Measurements from ENCODE around the gene UPK2.
A peak's percentile ranks its signal among the peaks of the same experiment; 100 is the strongest.
"Not testable (repeated sequence)": the region's sequence is repeated elsewhere in the genome, so short reads cannot be mapped to it uniquely, and the experiment has no call there.

UPK2 gene

DNA sequence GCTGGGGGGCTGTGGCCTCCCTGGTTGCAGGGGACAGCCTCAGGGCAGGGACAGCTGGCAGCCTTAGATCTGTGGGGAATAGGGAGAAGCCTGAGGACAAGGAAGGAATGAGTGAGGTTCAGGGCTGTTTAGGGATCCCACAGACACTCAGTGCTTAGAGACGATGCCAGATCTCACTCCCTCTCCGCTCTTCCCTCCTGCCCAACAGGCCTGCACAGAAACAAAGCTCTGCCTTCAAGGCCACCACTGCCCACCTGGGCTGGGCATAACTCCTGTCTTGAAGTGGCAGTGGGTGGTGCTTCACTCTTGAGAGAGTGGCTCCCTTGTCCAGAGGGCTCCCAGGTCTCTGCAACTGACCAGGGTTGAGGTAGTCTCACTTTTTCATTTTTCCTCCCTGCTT lies 28.7 kb downstream of the UPK2 start:
- DNase-seq (ENCODE audit: low read depth, low spot score), result no peak

DNA sequence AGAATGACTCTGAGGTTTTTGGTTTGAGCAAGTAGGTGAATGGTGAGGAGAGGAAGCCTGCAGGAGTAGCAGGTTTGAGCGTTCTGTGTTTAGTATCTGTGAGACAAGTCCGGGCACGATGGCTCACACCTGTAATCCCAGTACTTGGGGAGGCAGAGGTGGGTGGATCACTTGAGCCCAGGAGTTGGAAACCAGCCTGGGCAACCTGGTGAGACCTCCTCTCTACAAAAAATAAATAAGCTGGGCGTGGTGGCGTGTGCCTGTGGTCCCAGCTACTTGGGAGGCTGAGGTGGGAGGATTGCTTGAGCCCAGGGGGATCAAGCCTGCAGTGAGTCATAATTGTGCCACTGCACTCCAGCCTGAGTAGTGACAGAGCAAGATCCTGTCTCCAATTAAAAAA lies 32.2 kb downstream of the UPK2 start:
- DNase-seq (ENCODE audit: low read depth, low spot score), result no peak

DNA sequence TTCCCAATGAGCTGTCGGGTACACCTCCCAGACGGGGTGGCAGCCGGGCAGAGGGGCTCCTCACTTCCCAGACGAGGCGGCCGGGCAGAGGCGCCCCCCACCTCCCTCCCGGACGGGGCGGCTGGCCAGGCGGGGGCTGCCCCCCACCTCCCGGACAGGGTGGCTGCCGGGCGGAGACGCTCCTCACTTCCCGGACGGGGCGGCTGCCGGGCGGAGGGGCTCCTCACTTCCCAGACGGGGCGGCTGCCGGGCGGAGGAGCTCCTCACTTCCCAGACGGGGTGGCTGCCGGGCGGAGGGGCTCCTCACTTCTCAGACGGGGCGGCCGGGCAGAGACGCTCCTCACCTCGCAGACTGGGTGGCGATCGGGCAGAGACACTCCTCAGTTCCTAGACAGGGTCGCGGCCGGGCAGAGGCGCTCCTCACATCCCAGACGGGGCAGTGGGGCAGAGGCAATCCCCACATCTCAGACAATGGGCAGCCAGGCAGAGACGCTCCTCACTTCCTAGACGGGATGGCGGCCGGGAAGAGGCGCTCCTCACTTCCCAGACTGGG lies 35.5 kb downstream of the UPK2 start:
- not testable (repeated sequence) for DNase-seq (ENCODE audit: low read depth, low spot score)

DNA sequence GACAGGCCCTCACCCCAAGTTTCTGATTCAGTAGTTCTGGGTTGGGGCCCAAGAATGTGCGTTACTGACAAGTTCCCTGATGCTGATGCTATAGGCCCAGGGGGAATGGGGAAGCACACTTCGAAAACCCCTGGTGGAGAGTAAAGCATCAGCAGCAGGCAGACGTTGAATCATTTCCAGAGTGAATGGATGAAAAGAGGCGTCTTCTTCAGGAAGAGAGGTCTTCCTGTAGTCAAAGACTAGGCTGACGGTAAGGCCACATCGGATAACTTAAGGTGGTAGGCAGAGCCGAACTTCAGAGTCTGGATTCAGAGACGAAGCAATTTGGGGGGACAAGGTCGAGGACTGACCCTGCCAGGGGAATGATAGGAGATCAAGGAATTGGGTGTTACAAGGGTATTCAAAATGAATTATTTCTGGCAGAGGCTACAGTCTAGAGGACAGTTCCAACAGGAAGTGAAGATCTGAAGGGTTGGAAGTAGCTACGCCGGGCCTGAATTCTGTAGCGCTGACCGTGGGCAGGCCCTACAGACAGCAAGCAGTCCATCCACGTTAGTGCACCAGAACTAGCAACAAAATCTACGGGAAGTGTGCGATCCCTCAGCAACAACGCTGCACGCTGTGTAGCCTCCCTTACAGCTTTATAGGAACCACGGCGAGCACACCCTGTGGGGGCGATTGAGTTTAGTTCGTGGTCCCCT lies 41.0 kb downstream of the UPK2 start:
- DNase-seq (ENCODE audit: low read depth, low spot score), result no peak

DNA sequence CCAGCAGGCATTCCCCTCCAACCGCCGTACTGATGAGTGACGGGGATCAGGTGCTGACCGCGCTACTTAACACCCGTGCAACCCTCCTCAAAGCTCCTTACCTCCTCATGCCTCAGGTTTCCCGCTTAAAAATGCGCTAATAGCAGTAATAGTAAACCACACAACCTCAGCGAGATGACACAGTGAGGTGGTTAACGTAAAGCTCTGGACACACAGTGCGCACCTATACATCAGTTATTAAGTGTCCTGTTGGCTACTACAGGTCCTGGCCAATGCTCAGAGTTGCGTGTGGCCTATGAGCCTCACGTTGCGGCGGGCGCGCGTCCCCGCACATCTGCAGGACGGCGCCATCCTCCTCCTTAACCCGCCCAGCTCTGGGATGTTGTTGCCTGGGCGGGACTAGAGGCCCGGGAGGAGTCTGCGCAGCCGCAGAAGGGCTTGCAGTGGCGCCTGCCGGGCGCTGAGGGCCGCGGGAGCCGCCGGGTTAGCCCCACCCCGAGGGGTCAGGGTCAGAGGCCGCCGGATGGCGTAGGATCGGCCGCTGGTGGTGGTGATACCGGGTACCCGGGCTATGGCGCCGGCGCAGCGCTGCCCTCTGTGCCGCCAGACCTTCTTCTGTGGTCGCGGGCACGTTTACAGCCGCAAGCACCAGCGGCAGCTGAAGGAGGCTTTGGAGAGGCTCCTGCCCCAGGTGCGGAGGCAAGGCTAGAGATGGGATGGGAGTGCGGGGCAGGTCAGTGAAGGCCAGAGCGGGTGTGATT lies 41.7 kb downstream of the UPK2 start, which contains the start of gene CENATAC:
TSS of gene CENATAC (plus strand) at position 512 of the 761 bp plus-strand sequence. CDS start at position 572, 60 bp downstream.
- peak; percentile 90 for DNase-seq (ENCODE audit: low read depth, low spot score)

DNA sequence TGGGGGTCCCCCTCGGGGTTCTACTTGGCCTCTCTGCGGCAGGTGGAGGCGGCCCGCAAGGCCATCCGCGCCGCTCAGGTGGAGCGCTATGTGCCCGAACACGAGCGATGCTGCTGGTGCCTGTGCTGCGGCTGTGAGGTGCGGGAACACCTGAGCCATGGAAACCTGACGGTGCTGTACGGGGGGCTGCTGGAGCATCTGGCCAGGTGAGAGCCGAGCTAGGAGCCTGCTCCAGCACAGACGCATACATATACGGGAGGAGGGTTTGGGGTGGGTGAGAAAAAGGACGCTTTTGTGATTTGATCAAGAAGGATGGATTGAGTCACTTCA lies 42.3 kb downstream of the UPK2 start:
- no peak for DNase-seq (ENCODE audit: low read depth, low spot score)

DNA sequence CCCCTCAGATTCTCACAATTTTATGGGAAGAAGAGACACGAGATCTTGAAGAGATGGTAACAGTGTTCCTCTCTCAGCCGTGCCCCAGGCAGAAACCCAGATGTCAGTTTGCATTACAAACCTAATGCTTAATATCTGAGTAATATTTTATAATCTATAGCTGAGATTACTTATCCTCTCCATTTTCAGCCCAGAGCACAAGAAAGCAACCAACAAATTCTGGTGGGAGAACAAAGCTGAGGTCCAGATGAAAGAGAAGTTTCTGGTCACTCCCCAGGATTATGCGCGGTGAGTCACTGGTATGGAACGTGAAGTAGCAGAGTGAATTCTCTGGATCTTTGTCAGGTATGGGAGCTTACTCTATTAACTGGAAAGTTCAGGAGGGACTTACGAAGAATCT lies 42.7 kb downstream of the UPK2 start:
- no peak for DNase-seq (ENCODE audit: low read depth, low spot score)

- no peak for DNase-seq (ENCODE audit: low read depth, low spot score)
Measured at GRCh38 chr11:119000906-119001305, 44.8 kb downstream of the UPK2 start.

GRCh38 chr11:119006656-119007055 lies 50.6 kb downstream of the UPK2 start:
- DNase-seq (ENCODE audit: low read depth, low spot score), result no peak
